Renal pelvis (tissue), 12 donors: Measurements from ENCODE around the gene CDC34. TPM values are rescaled to one million over a fixed set of nuclear protein-coding genes. Genes with fewer than 3 reads are reported as not detected.

Source experiments
- DNase-seq: peaks from one replicate; pipeline ENCODE4 v3.0.0-alpha.2; 2013
- long read RNA-seq, 16 experiments: transcript quantifications; one replicate each; lab custom pipeline, GENCODE V29; 2026
- polyA plus RNA-seq, 3 donors: library from polyadenylated mRNA; unstranded; fragments of 120-200 nt; gene quantifications; one replicate each; pipeline ENCODE4 v1.2.1, GENCODE V29; 2013; ENCODE audit not compliant: insufficient read length in 3 of 3

CDC34 gene, protein sequence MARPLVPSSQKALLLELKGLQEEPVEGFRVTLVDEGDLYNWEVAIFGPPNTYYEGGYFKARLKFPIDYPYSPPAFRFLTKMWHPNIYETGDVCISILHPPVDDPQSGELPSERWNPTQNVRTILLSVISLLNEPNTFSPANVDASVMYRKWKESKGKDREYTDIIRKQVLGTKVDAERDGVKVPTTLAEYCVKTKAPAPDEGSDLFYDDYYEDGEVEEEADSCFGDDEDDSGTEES
- 10 to 100 TPM; 57.2 to 81.2 (median 68.3) TPM for polyA plus RNA-seq
- long read RNA-seq, donor 1, transcript CDC34-201 (5 exons, 1,471 nt) = major isoform, 24 of 27 reads
- long read RNA-seq, donor 1, partial matches to known transcripts = 0 of 27 reads
- long read RNA-seq, donor 1, other reads (novel, unspliced or antisense) = 0 of 27 reads
- long read RNA-seq, donor 2, transcript CDC34-201 (5 exons, 1,471 nt) = major isoform, 54 of 57 reads
- long read RNA-seq, donor 2, partial matches to known transcripts = 0 of 57 reads
- long read RNA-seq, donor 2, other reads (novel, unspliced or antisense) = 0 of 57 reads
- long read RNA-seq, donor 3, transcript CDC34-201 (5 exons, 1,471 nt) = major isoform, 37 of 40 reads
- long read RNA-seq, donor 3, partial matches to known transcripts = 0 of 40 reads
- long read RNA-seq, donor 3, other reads (novel, unspliced or antisense) = 0 of 40 reads
- long read RNA-seq, donor 4, transcript CDC34-201 (5 exons, 1,471 nt) = major isoform, 46 of 54 reads
- long read RNA-seq, donor 4, partial matches to known transcripts = 0 of 54 reads
- long read RNA-seq, donor 4, other reads (novel, unspliced or antisense) = 0 of 54 reads
- long read RNA-seq, donor 5, transcript CDC34-201 (5 exons, 1,471 nt) = major isoform, 17 of 20 reads
- long read RNA-seq, donor 5, partial matches to known transcripts = 0 of 20 reads
- long read RNA-seq, donor 5, other reads (novel, unspliced or antisense) = 0 of 20 reads
- long read RNA-seq, donor 6, transcript CDC34-201 (5 exons, 1,471 nt) = major isoform, 34 of 37 reads
- long read RNA-seq, donor 6, partial matches to known transcripts = 0 of 37 reads
- long read RNA-seq, donor 6, other reads (novel, unspliced or antisense) = 0 of 37 reads
- long read RNA-seq, donor 7, transcript CDC34-201 (5 exons, 1,471 nt) = major isoform, 46 of 57 reads
- long read RNA-seq, donor 7, partial matches to known transcripts = 6 of 57 reads
- long read RNA-seq, donor 7, other reads (novel, unspliced or antisense) = 0 of 57 reads
- long read RNA-seq, donor 8, transcript CDC34-201 (5 exons, 1,471 nt) = major isoform, 14 of 16 reads
- long read RNA-seq, donor 8, partial matches to known transcripts = 0 of 16 reads
- long read RNA-seq, donor 8, other reads (novel, unspliced or antisense) = 0 of 16 reads
- long read RNA-seq, donor 9, transcript CDC34-201 (5 exons, 1,471 nt) = major isoform, 37 of 43 reads
- long read RNA-seq, donor 9, partial matches to known transcripts = 0 of 43 reads
- long read RNA-seq, donor 9, other reads (novel, unspliced or antisense) = 0 of 43 reads
- long read RNA-seq, donor 10, transcript CDC34-201 (5 exons, 1,471 nt) = major isoform, 31 of 44 reads
- long read RNA-seq, donor 10, partial matches to known transcripts = 5 of 44 reads
- long read RNA-seq, donor 10, other reads (novel, unspliced or antisense) = 0 of 44 reads
- long read RNA-seq, donor 11, transcript CDC34-201 (5 exons, 1,471 nt) = major isoform, 20 of 30 reads
- long read RNA-seq, donor 11, partial matches to known transcripts = 5 of 30 reads
- long read RNA-seq, donor 11, other reads (novel, unspliced or antisense) = 0 of 30 reads
- long read RNA-seq, donor 12, transcript CDC34-203 (3 exons, 900 nt) = minor isoform, 5 of 60 reads
- long read RNA-seq, donor 12, transcript CDC34-201 (5 exons, 1,471 nt) = major isoform, 47 of 60 reads
- long read RNA-seq, donor 12, transcript CDC34-206 (2 exons, 899 nt) = minor isoform, 7 of 60 reads
- long read RNA-seq, donor 12, partial matches to known transcripts = 0 of 60 reads
- long read RNA-seq, donor 12, other reads (novel, unspliced or antisense) = 0 of 60 reads
- long read RNA-seq, donor 13, transcript CDC34-201 (5 exons, 1,471 nt) = major isoform, 11 of 15 reads
- long read RNA-seq, donor 13, partial matches to known transcripts = 0 of 15 reads
- long read RNA-seq, donor 13, other reads (novel, unspliced or antisense) = 0 of 15 reads
- long read RNA-seq, donor 14 = 0 reads
- long read RNA-seq, donor 15 = 0 reads
- long read RNA-seq, donor 16, transcript CDC34-201 (5 exons, 1,471 nt) = major isoform, 32 of 37 reads
- long read RNA-seq, donor 16, partial matches to known transcripts = 0 of 37 reads
- long read RNA-seq, donor 16, other reads (novel, unspliced or antisense) = 0 of 37 reads

GRCh38 chr19:531753-532560, at the start of gene CDC34:
Gene CDC34 (plus strand): TSS chr19:531760. CDS start chr19:531932, 172 bp downstream.
- DNase-seq = no peak

- DNase-seq = no peak
Observed at GRCh38 chr19:482186-483041, 49.1 kb upstream of the CDC34 start.

GRCh38 chr19:483332-484072, 48.1 kb upstream of the CDC34 start:
- no peak for DNase-seq

DNA sequence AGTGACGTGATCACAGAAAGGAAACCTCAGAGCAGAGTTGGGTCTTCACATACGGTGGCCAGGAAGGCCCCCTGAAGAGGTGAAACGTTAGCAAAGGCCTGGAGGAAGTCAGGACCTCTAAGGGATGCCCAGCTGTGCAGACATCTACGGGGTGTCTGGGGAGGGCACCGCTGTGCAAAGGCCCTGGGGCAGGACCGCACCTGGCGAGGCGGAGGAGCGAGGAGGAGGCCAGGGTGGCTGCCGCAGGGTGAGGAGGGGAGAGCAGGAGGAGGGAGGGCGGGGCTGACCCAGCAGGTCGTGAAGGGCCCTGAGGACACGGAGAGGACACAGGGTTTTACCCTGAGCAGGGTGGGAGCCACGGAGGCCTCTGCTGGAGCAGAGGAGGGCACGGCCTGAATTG, 47.1 kb upstream of the CDC34 start:
- no peak for DNase-seq

DNA sequence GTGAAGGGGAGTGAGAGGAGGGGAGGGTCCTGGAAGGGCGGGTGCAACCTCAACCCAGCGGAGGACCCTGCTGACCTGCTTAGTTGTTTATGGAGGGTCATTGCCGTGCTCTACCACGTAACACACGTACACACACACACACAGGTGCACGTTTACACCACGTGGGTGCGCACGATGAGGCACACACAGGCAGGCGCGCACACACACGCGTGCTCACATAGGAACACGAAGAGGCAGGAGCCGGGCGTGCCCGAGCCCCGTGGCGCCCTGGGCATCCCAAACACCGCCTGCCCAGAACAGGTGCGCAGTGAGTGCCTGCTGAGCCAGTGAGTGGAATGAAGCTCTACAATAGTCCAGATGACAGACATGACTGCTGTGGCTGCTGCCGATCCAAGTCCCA, 46.5 kb upstream of the CDC34 start:
- DNase-seq = no peak

GRCh38 chr19:485583-486236, 45.9 kb upstream of the CDC34 start:
- no peak for DNase-seq

GRCh38 chr19:488505-489417, 42.8 kb upstream of the CDC34 start:
- peak; percentile 95 for DNase-seq

DNA sequence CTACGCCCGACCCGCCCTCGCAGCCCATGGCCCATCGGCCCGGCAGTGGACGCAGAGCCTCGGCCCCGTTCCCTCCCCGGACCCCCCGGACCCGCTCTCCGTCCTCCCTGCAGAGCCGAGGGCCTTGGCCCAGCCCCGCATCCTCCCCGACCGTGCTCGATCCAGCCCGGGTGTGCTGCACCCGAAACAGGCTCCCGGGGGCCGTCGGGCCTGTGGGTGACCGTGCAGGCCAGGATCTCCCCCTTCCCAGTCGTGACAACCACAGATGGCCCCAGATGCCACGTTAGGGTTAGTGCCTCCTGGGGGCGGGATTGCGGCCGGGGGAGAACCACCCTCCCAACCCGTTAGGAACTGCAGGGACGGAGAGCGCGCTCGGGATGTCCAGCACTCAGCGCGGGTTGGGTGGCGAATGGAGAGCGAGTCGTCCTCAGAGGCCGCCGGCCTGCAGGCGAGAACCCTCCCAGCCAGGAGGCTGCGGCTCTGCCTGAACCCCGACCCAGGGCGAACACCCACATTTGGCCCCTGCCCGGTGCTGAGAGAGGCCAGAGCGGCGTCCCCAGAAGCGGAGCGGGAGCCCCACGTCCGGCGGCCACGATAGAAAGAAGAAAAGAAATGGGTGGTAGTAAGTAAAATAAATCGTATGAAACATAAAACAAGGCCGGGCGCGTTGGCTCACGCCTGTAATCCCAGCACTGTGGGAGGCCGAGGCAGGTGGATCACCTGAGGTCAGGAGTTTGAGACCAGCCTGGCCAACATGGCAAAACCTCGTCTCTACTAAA, 42.0 kb upstream of the CDC34 start:
- DNase-seq = no peak

- DNase-seq = no peak
Observed at GRCh38 chr19:491146-491741, 40.3 kb upstream of the CDC34 start.

- DNase-seq = no peak
Observed at GRCh38 chr19:492091-492531, 39.4 kb upstream of the CDC34 start.

GRCh38 chr19:493391-494170, 38.0 kb upstream of the CDC34 start:
- DNase-seq = no peak

DNA sequence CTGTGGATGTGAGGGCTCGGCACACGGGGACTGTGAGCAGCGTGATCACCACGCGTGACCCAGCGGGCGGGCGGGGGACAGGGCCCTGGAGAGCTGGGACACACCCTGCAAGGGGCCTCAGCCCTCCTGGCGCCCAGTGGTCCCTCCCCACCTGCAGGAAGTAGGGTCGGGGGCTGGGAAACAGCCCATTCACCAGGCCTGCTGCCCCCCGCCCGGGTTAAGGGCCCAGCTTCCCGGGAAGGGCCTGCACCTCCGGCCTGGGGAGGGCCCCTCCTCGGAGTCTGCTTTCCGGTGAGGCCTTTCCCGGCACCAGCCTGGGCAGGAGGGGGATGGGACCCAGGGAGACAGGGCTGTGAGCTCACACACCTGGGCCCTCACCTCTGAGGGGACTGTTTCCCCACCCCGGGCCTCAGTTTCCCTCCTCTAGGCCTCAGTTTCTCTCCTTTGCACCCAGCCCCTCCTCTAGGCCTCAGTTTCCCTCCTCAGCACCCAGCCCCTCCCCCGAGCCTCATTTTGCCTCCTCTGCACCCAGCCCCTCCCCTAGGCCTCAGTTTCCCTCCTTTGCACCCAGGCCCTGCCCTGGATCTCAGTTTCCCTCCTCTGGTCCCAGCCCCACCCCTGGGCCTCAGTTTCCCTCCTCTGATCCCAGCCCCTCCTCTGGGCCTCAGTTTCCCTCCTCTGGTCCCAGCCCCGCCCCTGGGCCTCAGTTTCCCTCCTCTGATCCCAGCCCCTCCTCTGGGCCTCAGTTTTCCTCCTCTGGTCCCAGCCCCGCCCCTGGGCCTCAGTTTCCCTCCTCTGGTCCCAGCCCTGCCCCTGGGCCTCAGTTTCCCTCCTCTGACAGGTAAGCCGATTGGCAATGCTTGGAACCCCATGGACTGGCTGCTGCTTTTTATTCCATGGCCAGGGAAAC, 37.1 kb upstream of the CDC34 start:
- DNase-seq = no peak
